Left renal cortex interstitium (tissue), 4 donors: Measurements from ENCODE around the gene MADD. TPM values are rescaled to one million over a fixed set of nuclear protein-coding genes. Genes with fewer than 3 reads are reported as not detected.

Experiments
- DNase-seq, 4 donors: peaks; one replicate each; pipeline ENCODE4 v3.0.0-alpha.2; 2013; ENCODE audit warnings: low read depth in 4 of 4, low spot score in 2 of 4, missing footprints in 1 of 4
- polyA plus RNA-seq, 4 donors: library from polyadenylated mRNA; unstranded; fragments of 120-200 nt; gene quantifications; one replicate each; pipeline ENCODE4 v1.2.1, GENCODE V29; 2013; ENCODE audit not compliant: insufficient read length in 4 of 4

MADD gene
- polyA plus RNA-seq, 4 donors: 35.2 to 60.2 (median 46.6) TPM

GRCh38 chr11:47336595-47336994 lies 66.7 kb downstream of the MADD start:
- no peak for DNase-seq

- no peak for DNase-seq
These were observed 67.4 kb downstream of the MADD start for GRCh38 chr11:47337229-47337924.

- DNase-seq: no peak
These were observed 68.7 kb downstream of the MADD start for GRCh38 chr11:47338396-47339241.

GRCh38 chr11:47340010-47340409 lies 70.1 kb downstream of the MADD start:
- no peak for DNase-seq

- no peak for DNase-seq
These were observed 71.2 kb downstream of the MADD start for GRCh38 chr11:47340980-47341775.

- no peak for DNase-seq
These were observed 72.3 kb downstream of the MADD start for GRCh38 chr11:47342036-47342803.

- DNase-seq: no peak
These were observed 72.9 kb downstream of the MADD start for GRCh38 chr11:47342854-47343253.

- DNase-seq: no peak
These were observed 76.1 kb downstream of the MADD start for GRCh38 chr11:47345890-47346563.

- no peak for DNase-seq
These were observed 77.2 kb downstream of the MADD start for GRCh38 chr11:47347137-47347536.

GRCh38 chr11:47348131-47348802 lies 78.3 kb downstream of the MADD start:
- DNase-seq: no peak

GRCh38 chr11:47348859-47349258 lies 78.9 kb downstream of the MADD start:
- DNase-seq: no peak

- DNase-seq: no peak
These were observed 79.7 kb downstream of the MADD start for GRCh38 chr11:47349521-47350095.

- DNase-seq: no peak
These were observed 80.4 kb downstream of the MADD start for GRCh38 chr11:47350315-47350714.

- DNase-seq: no peak
These were observed 81.5 kb downstream of the MADD start for GRCh38 chr11:47351156-47352126.

- DNase-seq: no peak
These were observed 82.6 kb downstream of the MADD start, which contains the start of gene MYBPC3 for GRCh38 chr11:47352556-47352955. TSS of gene MYBPC3 (minus strand) at chr11:47352702. CDS start at chr11:47352647, 55 bp downstream.

GRCh38 chr11:47353978-47354774 lies 84.2 kb downstream of the MADD start:
- DNase-seq: no peak

- no peak for DNase-seq
These were observed 85.0 kb downstream of the MADD start for GRCh38 chr11:47354913-47355282.
